Hematopoietic multipotent progenitor cell (in vitro differentiated cells): ENCODE measurements around the gene ASB18. TPM values are rescaled to one million over a fixed set of nuclear protein-coding genes. Genes with fewer than 3 reads are reported as not detected.

ENCODE experiments used
- small RNA-seq: library from RNA; depleted of rRNA; stranded (forward); fragments of <200 nt; gene quantifications from one replicate; pipeline ENCODE3, GENCODE V24; 2012
- total RNA-seq: library from RNA; depleted of rRNA; stranded (reverse); fragments of >200 nt; gene quantifications from one replicate; pipeline ENCODE4 v1.2.3, GENCODE V29; 2012

The ASB18 gene
- total RNA-seq, 1 donor = under 0.01 TPM

Small RNAs within 50 kb of the gene (small RNA-seq; reads per million reads assigned to genes)
- not detected for gene RF00019
- not detected for gene RNU1-31P

Other genes starting within 250 kb of the ASB18 start
- not detected for gene GBX2, start 96.0 kb downstream of the ASB18 start, total RNA-seq